Right atrium auricular region (tissue), 2 donors: ENCODE measurements around the gene MYH15. TPM values are rescaled to one million over a fixed set of nuclear protein-coding genes. Genes with fewer than 3 reads are reported as not detected.

ENCODE experiments used
- DNase-seq: peaks from one replicate; pipeline ENCODE4 v3.0.0-alpha.2; 2019; ENCODE audit warnings: low spot score
- H3K27ac ChIP-seq, 2 donors: fragments of 200-600 bp; sonication (generic); 1 replicate in 1 of 2; 2 replicates in 1 of 2; pipeline ENCODE4 v1.5.1; 2016 to 2019
- H3K27me3 ChIP-seq, 2 donors: fragments of 200-600 bp; sonication (generic); one replicate each; pipeline versions ENCODE4 v1.5.1 to v1.6.0; 2017 to 2019
- H3K36me3 ChIP-seq: fragments of 200-600 bp; sonication (generic); one replicate; pipeline ENCODE4 v1.5.1; 2016
- H3K4me1 ChIP-seq, 2 donors: fragments of 200-600 bp; sonication (generic); one replicate each; pipeline versions ENCODE4 v1.5.1 to v1.6.0; 2017 to 2019
- H3K4me3 ChIP-seq, 2 donors: fragments of 200-600 bp; sonication (generic); 1 replicate in 1 of 2; 2 replicates in 1 of 2; pipeline ENCODE4 v1.5.1; 2017 to 2019; ENCODE audit warnings: mild to moderate bottlenecking in 1 of 2, moderate library complexity in 1 of 2
- H3K9me3 ChIP-seq, 2 donors: fragments of 200-600 bp; sonication (generic); one replicate each; pipeline ENCODE4 v1.5.1; 2019
- total RNA-seq, 2 donors: library from RNA; depleted of rRNA; stranded (reverse); fragments of >200 nt; gene quantifications; one replicate each; pipeline ENCODE4 v1.1.0, GENCODE V29; 2016
- TF ChIP-seq, protein P1 (sequence below), 2 donors: fragments of 200-600 bp; sonication (generic); IDR thresholded peaks; one replicate each; pipeline ENCODE4 v1.5.1; 2019; ENCODE audit warnings: antibody characterized with exemption in 2 of 2

Gene MYH15
- total RNA-seq, 2 donors from 2014 or later = 0.08 to 0.48 TPM

DNA sequence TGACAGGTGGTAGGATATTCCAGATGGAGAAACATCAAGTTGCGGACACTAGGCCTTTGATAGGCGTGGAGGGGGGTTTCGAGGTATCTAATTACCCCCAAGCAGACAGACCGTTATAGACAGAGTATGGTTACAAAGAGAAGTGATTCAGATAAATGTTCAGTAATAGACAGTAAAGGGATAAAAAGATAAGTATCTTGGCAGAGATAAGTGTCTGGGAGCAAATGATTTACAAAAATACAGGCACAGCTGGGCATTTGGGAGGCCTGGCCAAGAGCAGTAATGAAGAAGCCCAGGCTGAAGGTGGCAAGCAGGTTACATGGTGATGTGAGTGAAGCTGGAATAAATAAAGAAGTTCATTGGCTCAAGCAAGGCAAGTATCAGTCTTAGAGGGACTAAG lies 659 bp upstream of the MYH15 start:
- H3K9me3 ChIP-seq = no peaks in the 10 kb centered on the region
- no peaks in the 10 kb centered on the region for H3K27me3 ChIP-seq
- TF ChIP-seq, protein P1, sequence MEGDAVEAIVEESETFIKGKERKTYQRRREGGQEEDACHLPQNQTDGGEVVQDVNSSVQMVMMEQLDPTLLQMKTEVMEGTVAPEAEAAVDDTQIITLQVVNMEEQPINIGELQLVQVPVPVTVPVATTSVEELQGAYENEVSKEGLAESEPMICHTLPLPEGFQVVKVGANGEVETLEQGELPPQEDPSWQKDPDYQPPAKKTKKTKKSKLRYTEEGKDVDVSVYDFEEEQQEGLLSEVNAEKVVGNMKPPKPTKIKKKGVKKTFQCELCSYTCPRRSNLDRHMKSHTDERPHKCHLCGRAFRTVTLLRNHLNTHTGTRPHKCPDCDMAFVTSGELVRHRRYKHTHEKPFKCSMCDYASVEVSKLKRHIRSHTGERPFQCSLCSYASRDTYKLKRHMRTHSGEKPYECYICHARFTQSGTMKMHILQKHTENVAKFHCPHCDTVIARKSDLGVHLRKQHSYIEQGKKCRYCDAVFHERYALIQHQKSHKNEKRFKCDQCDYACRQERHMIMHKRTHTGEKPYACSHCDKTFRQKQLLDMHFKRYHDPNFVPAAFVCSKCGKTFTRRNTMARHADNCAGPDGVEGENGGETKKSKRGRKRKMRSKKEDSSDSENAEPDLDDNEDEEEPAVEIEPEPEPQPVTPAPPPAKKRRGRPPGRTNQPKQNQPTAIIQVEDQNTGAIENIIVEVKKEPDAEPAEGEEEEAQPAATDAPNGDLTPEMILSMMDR (IDR thresholded peaks at IDR 0.05) = no peak
- no peaks in the 10 kb centered on the region for H3K36me3 ChIP-seq
- no peak overlapping the region for H3K4me3 ChIP-seq
- no peaks in the 10 kb centered on the region for H3K4me1 ChIP-seq
- no peak overlapping the region for H3K27ac ChIP-seq
- no peak for DNase-seq

DNA sequence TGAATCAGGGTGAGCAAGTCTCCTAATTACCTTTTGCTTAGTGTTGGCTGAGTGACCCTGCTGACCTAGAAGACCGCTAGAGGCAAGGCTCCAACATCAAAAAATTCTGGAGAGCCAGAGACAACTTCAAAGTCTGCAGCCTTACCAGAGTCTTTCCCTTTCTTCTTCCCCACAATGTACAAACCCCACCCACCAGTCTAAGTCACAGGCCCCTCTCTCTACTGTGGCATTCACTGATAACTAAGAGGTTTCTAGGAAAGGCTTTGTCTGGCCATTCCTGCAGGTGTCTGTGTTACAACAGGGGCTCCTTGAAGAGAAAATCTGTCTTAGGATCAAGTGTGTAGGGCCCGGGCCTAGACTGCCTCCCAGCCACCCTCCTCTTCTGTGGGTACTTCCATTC lies 525 bp downstream of the MYH15 start:
- DNase-seq = no peak
- Histone ChIP-seq H3K4me3 (no peak overlapping the region), H3K4me1 (no peaks in the 10 kb centered on the region), H3K27me3 (no peaks in the 10 kb centered on the region), H3K9me3 (no peaks in the 10 kb centered on the region), H3K36me3 (no peaks in the 10 kb centered on the region), H3K27ac (no peak overlapping the region)
- TF ChIP-seq, protein P1 (IDR thresholded peaks at IDR 0.05) = no peak

DNA sequence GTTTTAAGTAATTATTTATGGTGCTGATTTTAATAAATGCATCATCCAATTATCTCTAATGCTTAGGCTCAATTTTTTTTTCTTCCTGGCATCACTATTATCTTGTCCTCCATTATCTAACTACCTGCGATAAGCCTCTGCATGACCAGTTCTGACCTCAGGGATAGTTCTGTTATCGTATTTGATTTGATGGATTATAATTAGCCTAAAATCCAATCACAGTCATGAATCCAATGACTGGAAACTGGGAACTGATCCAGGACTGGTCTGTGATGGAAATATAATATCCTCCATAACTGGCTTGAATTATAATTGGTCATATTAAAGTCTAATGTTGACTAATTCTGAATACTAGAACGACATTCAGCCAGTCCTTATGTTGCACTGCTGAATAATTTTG lies 1.1 kb downstream of the MYH15 start:
- no peak overlapping the region for H3K27ac ChIP-seq
- no peaks in the 10 kb centered on the region for H3K4me1 ChIP-seq
- H3K4me3 ChIP-seq = no peak overlapping the region
- DNase-seq = no peak
- H3K9me3 ChIP-seq = no peaks in the 10 kb centered on the region
- H3K36me3 ChIP-seq = no peaks in the 10 kb centered on the region
- no peaks in the 10 kb centered on the region for H3K27me3 ChIP-seq
- TF ChIP-seq, protein P1 (IDR thresholded peaks at IDR 0.05) = no peak

DNA sequence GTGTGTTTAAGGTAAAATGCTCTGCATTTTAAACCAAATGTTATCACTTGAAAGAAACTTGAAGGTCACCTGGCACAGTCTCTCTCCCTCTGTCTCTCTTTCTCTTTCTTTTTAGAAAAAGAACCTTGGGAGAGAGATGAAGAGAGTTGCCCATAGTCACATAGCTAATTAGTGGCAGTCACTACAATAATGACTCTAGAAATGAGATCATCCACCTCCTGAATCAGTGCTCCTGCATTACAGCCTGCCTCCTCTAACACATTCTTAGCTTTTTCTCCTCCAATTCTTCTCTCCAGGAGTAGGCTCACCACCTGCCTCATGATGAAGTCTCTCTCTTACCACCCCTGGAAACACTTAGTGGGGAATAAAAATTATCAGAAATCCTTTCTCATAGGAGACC lies 2.5 kb downstream of the MYH15 start:
- TF ChIP-seq, protein P1 (IDR thresholded peaks at IDR 0.05) = no peak
- DNase-seq = no peak
- no peak overlapping the region for H3K27ac ChIP-seq
- H3K9me3 ChIP-seq = no peaks in the 10 kb centered on the region
- H3K4me3 ChIP-seq = no peak overlapping the region
- no peaks in the 10 kb centered on the region for H3K4me1 ChIP-seq
- H3K36me3 ChIP-seq = no peaks in the 10 kb centered on the region
- no peaks in the 10 kb centered on the region for H3K27me3 ChIP-seq

DNA sequence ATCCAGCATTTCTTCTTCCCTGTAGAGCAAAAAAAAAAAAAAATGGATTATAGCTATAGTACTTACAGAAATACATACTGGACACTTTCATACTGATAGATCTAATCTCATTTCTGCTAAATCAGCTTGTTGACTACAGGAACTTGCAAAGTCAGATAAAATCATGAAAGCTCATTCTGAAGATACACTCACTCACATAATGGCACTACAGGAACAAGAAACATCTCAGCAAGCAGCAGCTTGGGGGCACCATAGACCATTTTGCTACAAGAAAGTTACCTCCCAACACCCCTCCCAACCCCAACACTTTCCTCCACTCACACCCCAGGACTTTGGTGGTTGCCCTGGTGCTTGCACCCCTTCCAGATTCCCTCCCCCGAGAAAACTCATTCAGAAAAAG lies 4.6 kb downstream of the MYH15 start:
- no peaks in the 10 kb centered on the region for H3K9me3 ChIP-seq
- TF ChIP-seq, protein P1 (IDR thresholded peaks at IDR 0.05) = peak in 1 of 2 donors; percentile 49
- no peak overlapping the region for H3K27ac ChIP-seq
- H3K27me3 ChIP-seq = no peaks in the 10 kb centered on the region
- no peaks in the 10 kb centered on the region for H3K36me3 ChIP-seq
- no peak overlapping the region for H3K4me3 ChIP-seq
- DNase-seq = no peak
- no peaks in the 10 kb centered on the region for H3K4me1 ChIP-seq

DNA sequence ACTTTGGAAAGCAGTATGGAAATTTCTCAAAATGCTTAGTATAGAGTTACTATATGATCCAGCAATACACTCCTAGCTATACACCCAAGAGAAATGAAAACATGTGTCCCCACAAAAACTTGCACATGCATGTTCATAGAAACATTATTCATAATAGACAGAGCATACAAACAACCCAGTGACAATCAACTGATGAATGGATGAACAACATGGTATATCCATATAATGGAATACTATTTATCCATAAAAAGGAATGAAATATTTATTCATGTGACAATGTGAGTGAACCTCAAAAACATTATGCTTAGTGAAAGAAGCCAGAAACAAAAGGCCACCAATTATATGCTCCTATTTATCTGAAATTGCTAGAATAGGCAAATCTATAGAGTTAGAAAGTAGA lies 6.7 kb downstream of the MYH15 start:
- Histone ChIP-seq H3K27ac (no peak overlapping the region), H3K4me3 (no peak overlapping the region), H3K9me3 (no peaks in the 10 kb centered on the region), H3K4me1 (no peaks in the 10 kb centered on the region), H3K36me3 (no peaks in the 10 kb centered on the region), H3K27me3 (no peaks in the 10 kb centered on the region)
- no peak for DNase-seq
- TF ChIP-seq, protein P1 (IDR thresholded peaks at IDR 0.05) = no peak
